T-cell (primary cell): ENCODE results near the gene PHTF1. TPM values are rescaled to one million over a fixed set of nuclear protein-coding genes. Genes with fewer than 3 reads are reported as not detected.

Experiments
- ATAC-seq, 4 experiments: fragments of 200-7000 bp in 3 of 4; fragments of 150-1000 bp in 1 of 4; cut with Tn5 transposase; replicated peaks in 1 of 4; 1 replicate in 3 of 4; 2 replicates in 1 of 4; pipeline ENCODE4 v1.10.0; 2021; ENCODE audit warnings: moderate library complexity in 3 of 4, mild to moderate bottlenecking in 2 of 4, moderate number of reproducible peaks in 1 of 4
- CTCF ChIA-PET, 2 donors: fragments of 300-600 bp; sonication (Branson Sonifier 250); formaldehyde crosslinking; loops; one replicate each; lab custom pipeline; 2022; ENCODE audit warnings: antibody characterized with exemption in 2 of 2; lab: Charles Lee
- POLR2A ChIA-PET, 2 donors: fragments of 300-600 bp; sonication (Branson Sonifier 250); formaldehyde crosslinking; loops; one replicate each; lab custom pipeline; 2022; ENCODE audit warnings: antibody characterized with exemption in 2 of 2; lab: Charles Lee
- DNase-seq, 35 experiments: peaks; one replicate each; pipeline versions ENCODE4 v3.0.0 to v3.0.0-alpha.2; 2013 to 2023
- H3K27ac ChIP-seq: one replicate; pipeline ENCODE4 v1.5.1; 2013; ENCODE audit warnings: low read length
- H3K27me3 ChIP-seq, 2 experiments: replicated peaks in 1 of 2; 1 replicate in 1 of 2; 2 replicates in 1 of 2; pipeline versions ENCODE4 v1.6.1 to v1.7.0; 2013; ENCODE audit warnings: low read length in 1 of 2, mixed read lengths in 1 of 2; ENCODE audit not compliant: control insufficient read depth in 2 of 2, insufficient read depth in 2 of 2; ENCODE audit errors: extremely low read depth in 1 of 2
- H3K36me3 ChIP-seq, 2 donors: 1 replicate in 1 of 2; 2 replicates in 1 of 2; pipeline versions ENCODE4 v1.6.1 to v1.7.0; 2013; ENCODE audit warnings: low read length in 1 of 2; ENCODE audit not compliant: control insufficient read depth in 2 of 2, insufficient read depth in 1 of 2; ENCODE audit errors: extremely low read depth in 1 of 2
- H3K4me1 ChIP-seq, 2 experiments: 1 replicate in 1 of 2; 2 replicates in 1 of 2; pipeline versions ENCODE4 v1.6.1 to v1.7.0; 2013; ENCODE audit warnings: low read length in 2 of 2, mixed read lengths in 1 of 2; ENCODE audit not compliant: insufficient read depth in 2 of 2, control insufficient read depth in 1 of 2; ENCODE audit errors: extremely low read depth in 1 of 2
- H3K4me3 ChIP-seq, 2 donors: 1 replicate in 1 of 2; 2 replicates in 1 of 2; pipeline versions ENCODE4 v1.5.1 to v1.7.0; 2013; ENCODE audit warnings: mild to moderate bottlenecking in 2 of 2, low read length in 1 of 2, moderate library complexity in 1 of 2; ENCODE audit not compliant: control insufficient read depth in 1 of 2; ENCODE audit errors: extremely low read depth in 1 of 2
- H3K9me3 ChIP-seq: 2 replicates; pipeline ENCODE4 v1.7.0; 2013
- H3K27ac Mint-ChIP-seq, 2 donors: one replicate each; pipeline ENCODE4 v1.8.0; 2020 to 2021; ENCODE audit warnings: mild to moderate bottlenecking in 2 of 2, mixed read lengths in 2 of 2
- H3K27me3 Mint-ChIP-seq, 2 donors: one replicate each; pipeline ENCODE4 v1.8.0; 2021 to 2022; ENCODE audit warnings: mixed read lengths in 2 of 2
- H3K36me3 Mint-ChIP-seq: one replicate; pipeline ENCODE4 v1.8.0; 2021; ENCODE audit warnings: mixed read lengths
- H3K4me1 Mint-ChIP-seq, 3 donors: one replicate each; pipeline ENCODE4 v1.8.0; 2020 to 2022; ENCODE audit warnings: mixed read lengths in 3 of 3, mild to moderate bottlenecking in 1 of 3
- H3K4me3 Mint-ChIP-seq, 3 donors: one replicate each; pipeline ENCODE4 v1.8.0; 2020 to 2022; ENCODE audit warnings: mild to moderate bottlenecking in 3 of 3, mixed read lengths in 3 of 3, moderate library complexity in 3 of 3
- H3K9me3 Mint-ChIP-seq, 3 donors: one replicate each; pipeline ENCODE4 v1.8.0; 2020 to 2022; ENCODE audit warnings: mixed read lengths in 3 of 3
- WGBS: methylation state at CpG from one replicate; pipeline ENCODE4 v1.1.5; 2013; ENCODE audit warnings: missing lambda C conversion rate; ENCODE audit not compliant: insufficient coverage; 5-methylcytosine and 5-hydroxymethylcytosine counted together
- total RNA-seq, 35 experiments: library from RNA in 6 of 35; stranded (reverse) in 6 of 35; fragments of 120-200 nt in 1 of 35; gene quantifications; one replicate each; pipeline versions ENCODE4 v1.2.1 to v1.2.4 and lab custom pipeline; 2013 to 2026

PHTF1 gene
- total RNA-seq, 5 donors from 2014 or later (not counting 1 experiment from before 2014, with no cell fraction given), result 5.9 to 10.5 (median 9.2) TPM

GRCh38 chr1:113792471-113792870, 33.2 kb upstream of the PHTF1 start:
- Mint-ChIP-seq H3K27ac (peak overlapping the region; percentile 86 to 91), H3K4me3 (peak overlapping the region in 1 of 3 donors; percentile 55), H3K4me1 (peaks cover 74 to 80% (median 79%) of the 10 kb centered on the region in 3 donors), H3K9me3 (no peaks in the 10 kb centered on the region), H3K36me3 (peaks cover 54% of the 10 kb centered on the region), H3K27me3 (no peaks in the 10 kb centered on the region)
- ChIA-PET POLR2A (interaction anchor here in 1 of 2 donors (0.6 kb wide), 1 partner anchor 18 kb away, joined by 3 read pairs; no protein-coding TSS in a partner anchor), CTCF (interaction anchor here in 1 of 2 donors (0.6 to 1.1 kb wide), 2 partner anchors 14 to 650 kb away, joined by 3 read pairs; no protein-coding TSS in a partner anchor)
- Histone ChIP-seq H3K4me3 (no peak overlapping the region), H3K27ac (peak overlapping the region; percentile 42), H3K9me3 (no peaks in the 10 kb centered on the region), H3K36me3 (peaks cover under 1 to 39% of the 10 kb centered on the region in 2 donors), H3K4me1 (peaks cover 14 to 19% of the 10 kb centered on the region in 2 experiments), H3K27me3 (no peaks in the 10 kb centered on the region)
- WGBS, result 83% methylated on average over 1 of the region's 5 CpGs
- peak in 2 of 35 experiments; percentile 2 to 36 for DNase-seq
- ATAC-seq, result peak; percentile 66 to 80 (median 78)

GRCh38 chr1:113788802-113789201, 29.5 kb upstream of the PHTF1 start:
- no peak overlapping the region for H3K4me3 Mint-ChIP-seq
- ATAC-seq, result no peak
- peak overlapping the region; percentile 63 to 71 for H3K27ac Mint-ChIP-seq
- H3K27me3 Mint-ChIP-seq, result no peaks in the 10 kb centered on the region
- H3K9me3 ChIP-seq, result no peaks in the 10 kb centered on the region
- peaks cover 0 to 12% of the 10 kb centered on the region in 2 donors for H3K36me3 ChIP-seq
- POLR2A ChIA-PET, result interaction anchor here (0.6 kb wide), 2 partner anchors 397 to 1113 kb away, joined by 3 read pairs; no protein-coding TSS in a partner anchor
- DNase-seq, result no peak
- WGBS, result no CpG with 5 or more reads among the region's 3 CpGs
- no peaks in the 10 kb centered on the region for H3K9me3 Mint-ChIP-seq
- H3K27ac ChIP-seq, result no peak overlapping the region
- H3K36me3 Mint-ChIP-seq, result peaks cover 33% of the 10 kb centered on the region
- peaks cover 75 to 87% (median 77%) of the 10 kb centered on the region in 3 donors for H3K4me1 Mint-ChIP-seq
- H3K4me3 ChIP-seq, result no peak overlapping the region
- CTCF ChIA-PET, result interaction anchor here (0.6 to 1.5 kb wide), 3 partner anchors 13 to 131 kb away, joined by 3 to 5 read pairs (median 4); partner anchors contain the start of gene RSBN1 (in 1 of the 2)
- H3K27me3 ChIP-seq, result no peaks in the 10 kb centered on the region
- peaks cover 21 to 36% of the 10 kb centered on the region in 2 experiments for H3K4me1 ChIP-seq

DNA sequence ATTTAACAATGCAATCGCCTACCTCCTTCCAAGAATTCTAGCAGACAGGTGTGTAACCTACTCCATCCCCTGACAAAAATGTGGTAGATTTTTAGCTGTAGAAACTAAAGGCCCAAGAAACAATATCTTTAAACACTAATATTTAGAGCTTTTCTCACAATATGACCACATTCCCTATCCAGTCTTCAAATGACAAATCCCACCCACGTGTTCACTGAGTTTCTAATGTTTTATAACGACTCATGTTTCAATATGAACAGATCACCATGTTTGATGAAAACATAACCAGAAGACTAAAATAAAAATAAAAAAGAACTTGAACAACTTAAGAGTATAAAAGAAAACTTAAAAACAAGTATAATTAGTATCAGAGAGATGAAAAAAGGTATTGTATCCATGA, 28.4 kb upstream of the PHTF1 start:
- Histone ChIP-seq H3K36me3 (peaks cover 0 to 7% of the 10 kb centered on the region in 2 donors), H3K27me3 (no peaks in the 10 kb centered on the region), H3K27ac (no peak overlapping the region), H3K9me3 (no peaks in the 10 kb centered on the region), H3K4me3 (no peak overlapping the region), H3K4me1 (peaks cover 28 to 45% of the 10 kb centered on the region in 2 experiments)
- ChIA-PET POLR2A (interaction anchor here in 1 of 2 donors (0.6 to 0.7 kb wide), 3 partner anchors 16 to 963 kb away, joined by 3 to 5 read pairs (median 3); no protein-coding TSS in a partner anchor), CTCF (interaction anchor here in 1 of 2 donors (0.7 to 1.2 kb wide), 2 partner anchors 12 to 14 kb away, joined by 3 to 4 read pairs; no protein-coding TSS in a partner anchor)
- no peaks in the 10 kb centered on the region for H3K9me3 Mint-ChIP-seq
- no peak for DNase-seq
- H3K4me1 Mint-ChIP-seq, result peaks cover 66 to 75% (median 68%) of the 10 kb centered on the region in 3 donors
- peaks cover 28% of the 10 kb centered on the region for H3K36me3 Mint-ChIP-seq
- WGBS, result 17% methylated on average over 1 of the region's 3 CpGs
- no peak for ATAC-seq
- no peak overlapping the region for H3K4me3 Mint-ChIP-seq
- peak overlapping the region; percentile 41 to 80 for H3K27ac Mint-ChIP-seq
- H3K27me3 Mint-ChIP-seq, result no peaks in the 10 kb centered on the region

GRCh38 chr1:113786069-113786468, 26.8 kb upstream of the PHTF1 start:
- ChIA-PET POLR2A (interaction anchor here (0.6 to 0.7 kb wide), 3 partner anchors 18 to 21 kb away, joined by 3 to 4 read pairs (median 4); no protein-coding TSS in a partner anchor), CTCF (interaction anchor here in 1 of 2 donors (0.6 kb wide), 1 partner anchor 26 kb away, joined by 3 read pairs; the partner anchor contains the start of gene RSBN1)
- no peak for DNase-seq
- ATAC-seq, result no peak
- WGBS, result no CpG with 5 or more reads among the region's 1 CpG
- H3K36me3 Mint-ChIP-seq, result peaks cover 28% of the 10 kb centered on the region
- no peak overlapping the region for H3K4me3 Mint-ChIP-seq
- no peaks in the 10 kb centered on the region for H3K9me3 ChIP-seq
- H3K9me3 Mint-ChIP-seq, result no peaks in the 10 kb centered on the region
- peak overlapping the region; percentile 82 to 90 for H3K27ac Mint-ChIP-seq
- H3K36me3 ChIP-seq, result peaks cover 0 to 4% of the 10 kb centered on the region in 2 donors
- H3K4me1 Mint-ChIP-seq, result peaks cover 55 to 59% (median 56%) of the 10 kb centered on the region in 3 donors
- peaks cover 28 to 47% of the 10 kb centered on the region in 2 experiments for H3K4me1 ChIP-seq
- peak overlapping the region; percentile 79 for H3K27ac ChIP-seq
- H3K27me3 Mint-ChIP-seq, result no peaks in the 10 kb centered on the region
- no peak overlapping the region for H3K4me3 ChIP-seq
- H3K27me3 ChIP-seq, result no peaks in the 10 kb centered on the region

DNA sequence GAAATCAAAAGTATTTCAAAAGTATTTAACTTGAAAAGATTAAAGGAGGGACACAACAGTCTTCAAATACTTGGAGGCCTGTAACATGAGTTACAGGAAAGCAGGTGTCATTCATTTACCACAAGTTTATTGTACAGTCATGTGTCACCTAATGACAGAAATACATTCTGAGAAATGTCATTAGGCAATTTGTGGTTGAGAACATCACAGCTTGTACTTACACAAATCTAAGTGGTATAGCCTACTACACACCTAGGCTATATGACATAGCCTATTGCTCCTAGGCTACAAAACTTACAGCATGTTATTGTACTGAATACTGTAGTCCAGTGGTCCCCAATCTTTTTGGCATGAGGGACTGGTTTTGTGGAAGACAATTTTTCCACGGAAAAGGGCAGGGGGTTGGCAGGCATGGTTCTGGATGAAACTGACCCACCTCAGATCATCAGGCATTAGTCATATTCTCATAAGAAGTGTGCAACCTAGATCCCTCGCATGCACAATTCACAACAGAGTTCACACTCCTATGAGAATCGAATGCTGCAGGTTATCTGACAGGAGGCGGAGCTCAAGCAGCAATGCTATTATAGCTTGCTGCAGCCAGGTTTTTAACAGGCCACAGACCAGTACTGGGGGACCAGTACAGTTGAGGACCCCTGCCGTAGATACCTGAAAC, 25.0 kb upstream of the PHTF1 start:
- H3K36me3 Mint-ChIP-seq, result peaks cover 11% of the 10 kb centered on the region
- CTCF ChIA-PET, result interaction anchor here in 1 of 2 donors (0.6 to 1.2 kb wide), 5 partner anchors 15 to 162 kb away, joined by 3 to 5 read pairs (median 4); partner anchors contain the start of gene PHTF1
- Histone ChIP-seq H3K27ac (peak overlapping the region; percentile 79), H3K4me3 (no peak overlapping the region), H3K27me3 (no peaks in the 10 kb centered on the region), H3K36me3 (peaks cover 0 to under 1% of the 10 kb centered on the region in 2 donors), H3K9me3 (no peaks in the 10 kb centered on the region), H3K4me1 (peaks cover 36 to 54% of the 10 kb centered on the region in 2 experiments)
- POLR2A ChIA-PET, result interaction anchor here (0.5 to 1.1 kb wide), 7 partner anchors 15 to 757 kb away, joined by 3 to 11 read pairs (median 5); partner anchors contain the start of genes PHTF1 (in 1 of the 2) and RSBN1 (in 1 of the 2)
- no peaks in the 10 kb centered on the region for H3K9me3 Mint-ChIP-seq
- DNase-seq (peak in 1 of 35 experiments; percentile 40), ATAC-seq (peak; percentile 26 to 37 (median 28))
- no peaks in the 10 kb centered on the region for H3K27me3 Mint-ChIP-seq
- H3K4me3 Mint-ChIP-seq, result peak overlapping the region in 2 of 3 donors; percentile 37 to 60
- H3K4me1 Mint-ChIP-seq, result peaks cover 37 to 41% (median 39%) of the 10 kb centered on the region in 3 donors
- WGBS, result 7% methylated on average over 2 of the region's 5 CpGs
- H3K27ac Mint-ChIP-seq, result peak overlapping the region in 1 of 2 donors; percentile 96
